GM04503 (cell line): ENCODE data around the gene EPB41L2.
"Not testable (repeated sequence)": the region's sequence is repeated elsewhere in the genome, so short reads cannot be mapped to it uniquely, and the experiment has no call there.

Experiments
- DNase-seq: peaks from one replicate; pipeline ENCODE4 v3.0.0-alpha.2; 2012; ENCODE audit warnings: low read depth

EPB41L2 gene

DNA sequence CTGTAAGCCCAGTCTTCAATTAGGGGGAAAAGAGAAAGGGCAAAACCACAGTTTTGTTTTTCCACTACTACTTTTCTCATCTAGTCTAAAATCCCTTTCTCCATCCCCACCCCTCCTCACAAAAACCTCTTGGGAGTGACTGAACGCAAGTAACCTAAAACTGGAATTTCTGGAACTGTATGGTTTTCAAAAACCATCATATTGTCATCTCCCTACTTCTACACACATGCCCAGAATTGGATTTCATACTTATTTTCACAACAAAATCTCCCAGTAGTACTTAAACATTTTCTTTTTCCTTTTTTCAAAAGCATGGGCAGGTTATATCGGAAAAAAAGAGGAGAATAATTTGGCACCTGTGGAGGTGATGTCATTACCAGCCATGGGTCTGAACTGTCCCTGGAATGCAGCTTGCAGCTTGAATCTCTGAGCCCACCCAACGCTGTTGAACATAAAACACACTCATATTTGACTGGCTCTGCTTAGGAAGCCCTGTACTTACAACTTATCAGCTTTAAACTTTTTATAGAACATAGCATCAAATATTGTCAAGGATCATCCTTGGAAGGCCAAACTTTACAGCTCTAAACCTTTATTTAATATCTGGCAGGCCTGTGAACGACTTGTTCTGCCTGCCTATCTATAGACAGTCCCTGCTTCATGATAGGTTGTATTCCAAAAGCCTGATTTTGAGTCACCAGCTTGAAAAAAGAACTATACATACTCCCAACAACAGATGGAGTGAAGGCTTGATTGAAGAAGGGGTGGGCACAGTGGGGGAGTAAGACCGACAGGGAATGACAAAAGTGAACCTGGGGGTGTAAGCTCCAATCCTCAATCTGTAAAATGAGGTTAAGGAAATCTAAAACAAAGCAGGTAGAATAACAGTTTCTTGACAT is 59.3 kb downstream of the EPB41L2 start:
- no peak for DNase-seq

DNA sequence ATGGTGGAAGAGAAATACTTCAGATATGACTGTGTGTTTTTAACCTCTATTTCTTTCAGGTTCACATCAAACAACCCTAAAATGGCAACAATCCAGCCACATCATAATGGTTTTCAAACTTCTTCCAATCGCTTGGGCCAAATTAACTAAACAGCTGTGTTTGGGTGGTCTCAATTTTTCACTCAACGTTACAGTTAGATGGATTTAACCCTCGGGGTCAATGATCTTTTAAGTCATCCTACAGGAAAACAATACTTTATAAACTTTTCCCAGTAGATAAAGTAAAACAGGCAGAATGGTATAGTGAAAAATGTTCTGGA is 60.4 kb downstream of the EPB41L2 start:
- no peak for DNase-seq

DNA sequence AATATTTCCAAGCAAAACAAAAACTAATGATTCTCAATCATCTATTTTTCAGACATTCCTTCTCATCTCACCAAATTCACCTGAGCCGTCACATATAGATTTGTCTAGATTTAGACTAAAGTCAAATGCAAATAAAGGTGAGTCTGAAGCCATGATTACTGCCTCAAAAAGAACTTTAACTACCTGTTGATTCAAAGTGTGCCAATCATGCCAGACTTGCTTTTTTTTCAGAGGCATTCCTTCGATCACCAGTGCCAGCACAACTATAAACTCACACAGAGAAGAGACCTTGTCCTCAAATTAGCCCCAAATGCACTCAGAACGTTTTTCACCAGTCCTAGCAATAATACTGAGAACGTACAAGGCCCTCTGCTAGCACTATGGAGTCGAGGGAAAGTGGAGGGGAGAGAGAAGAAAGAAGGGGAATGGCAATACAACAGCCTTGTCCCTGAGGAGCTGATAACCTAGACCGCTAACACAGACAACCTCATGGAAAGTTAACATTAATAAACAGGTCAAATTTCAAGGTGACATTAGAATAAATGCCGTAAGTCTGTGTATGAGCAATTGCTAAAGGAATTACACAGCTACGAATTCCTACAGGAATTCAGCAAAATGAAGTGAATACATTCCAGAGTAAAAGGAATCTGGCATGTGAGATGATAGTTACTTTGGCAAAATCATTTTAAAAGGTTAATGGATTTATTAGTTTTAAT is 60.9 kb downstream of the EPB41L2 start:
- no peak for DNase-seq

DNA sequence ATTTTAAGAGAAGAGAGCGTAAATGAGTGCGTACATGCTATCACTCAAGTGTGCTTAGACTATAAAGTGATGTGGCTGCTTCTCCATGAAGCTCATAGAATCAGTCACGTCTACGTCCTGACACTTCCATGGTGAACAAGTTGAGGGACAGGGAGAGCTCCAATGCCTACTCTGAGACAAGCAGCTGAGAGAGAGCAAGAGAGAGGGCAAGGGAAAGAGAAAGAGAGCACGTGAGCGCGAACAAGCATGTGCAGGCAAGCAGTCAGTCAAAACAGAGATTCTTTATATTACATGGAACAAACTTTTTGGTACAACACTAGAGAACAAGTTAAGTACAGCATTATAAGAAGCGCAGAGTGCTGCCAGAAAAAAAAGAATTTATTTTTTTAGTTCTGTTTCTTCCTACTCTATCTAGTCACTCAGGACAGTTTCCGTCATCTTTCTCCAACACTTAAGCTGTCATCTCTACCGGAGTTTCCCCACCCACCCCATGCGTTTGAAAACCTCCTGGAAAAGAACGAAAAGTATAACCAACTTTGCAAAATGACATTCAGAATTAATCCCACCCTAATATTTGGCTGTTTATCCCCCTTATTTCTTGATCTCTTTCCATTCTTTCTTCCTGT is 61.8 kb downstream of the EPB41L2 start:
- DNase-seq = no peak

DNA sequence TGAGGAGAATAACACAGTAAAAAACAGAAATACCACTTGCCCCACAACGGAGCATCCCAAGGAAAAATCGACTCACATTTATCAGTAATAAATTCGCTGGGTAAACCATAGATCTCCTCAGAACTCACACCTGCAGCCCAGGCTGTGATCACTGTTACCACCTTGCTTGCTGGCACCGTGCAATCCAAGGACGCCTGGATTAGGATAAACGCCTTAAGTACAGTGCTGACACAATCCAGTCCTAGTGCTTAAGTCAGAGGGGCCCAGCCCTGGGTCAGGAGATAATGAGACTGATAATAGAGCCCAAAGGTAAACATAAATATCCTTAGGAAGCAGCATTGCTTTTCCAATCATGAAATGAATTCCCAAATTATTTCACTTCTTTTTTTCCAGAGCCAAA is 62.5 kb downstream of the EPB41L2 start:
- DNase-seq = no peak

DNA sequence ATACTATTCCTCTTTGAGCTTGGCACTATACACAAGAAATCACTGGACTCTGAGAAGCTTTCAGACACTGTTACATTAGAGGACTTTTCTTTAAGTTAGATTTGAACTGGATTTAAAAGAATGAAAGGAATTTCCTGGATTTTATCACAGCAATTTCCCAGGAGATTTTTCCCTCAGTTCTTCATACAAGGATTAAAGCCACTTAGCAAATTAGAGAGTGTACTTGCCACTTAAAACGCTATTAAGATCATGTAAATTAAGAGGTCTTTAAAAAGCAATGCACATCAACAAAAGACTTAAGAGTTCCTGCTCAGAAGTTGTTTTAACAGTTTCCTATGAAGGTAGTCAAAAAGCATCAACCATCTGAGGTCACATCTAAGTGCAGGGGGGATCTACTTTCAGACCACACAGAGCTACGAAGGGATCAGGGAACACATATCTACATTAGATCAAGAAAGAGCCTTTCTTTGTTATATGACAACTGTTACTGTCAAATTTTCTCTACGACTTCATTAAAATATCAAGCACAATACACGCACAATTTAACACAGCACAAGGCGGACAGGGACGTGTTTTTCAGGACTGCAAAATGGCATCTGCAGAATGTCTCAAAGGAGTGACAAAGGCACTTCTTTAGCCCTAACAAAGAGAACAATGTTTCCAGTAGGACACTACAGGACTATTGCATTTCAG is 65.8 kb downstream of the EPB41L2 start:
- DNase-seq = peak; percentile 16

DNA sequence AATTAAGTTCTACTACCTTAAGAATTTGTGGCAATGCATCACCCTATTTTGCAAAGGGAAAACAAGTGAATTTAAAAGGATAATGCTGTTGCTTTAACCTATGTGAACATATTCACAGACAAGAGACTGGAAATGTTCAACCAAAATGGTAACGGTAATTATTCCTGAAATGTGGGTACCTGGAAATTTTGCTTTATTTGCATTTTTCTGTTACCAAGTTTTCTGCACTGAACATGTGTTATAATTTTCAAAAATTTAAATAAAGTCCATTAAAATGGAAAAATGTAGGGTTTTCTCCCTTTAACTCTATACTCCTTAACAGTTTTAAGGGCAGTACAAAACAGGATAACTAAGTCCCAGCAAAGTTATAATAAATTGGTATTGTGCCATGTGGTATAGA is 66.4 kb downstream of the EPB41L2 start:
- no peak for DNase-seq

DNA sequence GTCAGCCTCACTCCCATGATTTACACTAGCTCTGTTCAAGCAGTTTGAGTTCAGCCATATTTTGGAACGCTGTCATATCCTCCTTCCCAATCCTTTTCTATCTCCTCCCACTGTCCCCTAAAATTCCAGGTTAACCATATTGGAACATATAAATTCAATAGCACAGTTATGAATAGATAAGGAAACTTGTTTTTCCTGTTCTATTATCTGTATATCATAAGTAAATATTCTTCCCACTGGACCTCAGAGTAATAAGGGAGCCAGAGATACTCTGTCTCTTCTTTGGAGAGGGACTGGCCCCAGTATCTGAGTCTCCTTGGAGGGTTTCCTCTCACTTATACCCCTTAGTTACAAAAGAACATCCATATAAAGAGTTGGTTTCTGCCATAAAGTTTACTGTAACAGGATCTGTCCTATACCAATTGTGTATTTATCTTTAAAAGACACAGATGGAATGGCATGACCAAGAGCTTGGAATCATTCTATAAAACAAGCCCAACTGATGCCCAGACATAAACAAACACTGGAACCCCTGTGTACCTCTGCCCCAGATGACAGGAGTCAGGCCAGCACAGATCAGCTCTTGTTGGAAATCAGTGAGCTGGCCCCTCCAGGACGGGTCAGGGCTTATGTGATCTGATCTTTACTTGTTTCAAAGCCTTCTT is 67.1 kb downstream of the EPB41L2 start:
- no peak for DNase-seq

DNA sequence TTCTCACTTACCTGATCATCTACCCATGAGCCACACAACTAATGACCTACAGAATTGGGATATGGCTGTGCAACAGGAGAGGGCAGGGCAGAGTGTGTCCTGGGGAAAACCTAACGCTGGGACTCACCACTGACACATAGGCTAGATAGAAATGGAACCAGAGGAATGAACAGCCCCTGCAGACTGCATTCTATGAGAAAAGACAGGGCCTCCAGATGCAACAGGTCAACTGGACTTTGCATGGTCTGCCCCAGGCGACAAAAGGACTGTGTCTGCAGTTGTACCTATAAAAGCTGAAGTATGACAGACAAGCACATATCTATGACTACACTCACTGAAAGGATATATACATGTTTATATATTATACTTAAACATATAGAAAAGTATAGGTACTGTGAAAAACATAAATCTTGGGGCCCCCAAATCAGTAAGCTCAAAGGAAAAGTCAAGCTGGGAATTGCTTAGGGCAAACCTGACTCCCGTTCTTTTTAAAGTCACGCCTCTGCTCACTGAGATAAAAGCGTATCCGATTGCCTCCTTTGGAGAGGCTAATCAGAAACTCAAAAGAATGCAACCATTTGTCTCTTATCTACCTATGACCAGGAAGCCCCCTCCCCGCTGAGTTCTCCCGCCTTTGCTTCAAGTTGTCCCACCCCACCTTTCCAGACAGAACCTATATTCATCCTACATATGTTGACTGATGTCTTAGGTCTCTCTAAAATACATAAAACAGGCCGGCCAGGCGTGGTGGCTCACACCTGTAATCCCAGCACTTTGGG is 68.5 kb downstream of the EPB41L2 start:
- no peak for DNase-seq

DNA sequence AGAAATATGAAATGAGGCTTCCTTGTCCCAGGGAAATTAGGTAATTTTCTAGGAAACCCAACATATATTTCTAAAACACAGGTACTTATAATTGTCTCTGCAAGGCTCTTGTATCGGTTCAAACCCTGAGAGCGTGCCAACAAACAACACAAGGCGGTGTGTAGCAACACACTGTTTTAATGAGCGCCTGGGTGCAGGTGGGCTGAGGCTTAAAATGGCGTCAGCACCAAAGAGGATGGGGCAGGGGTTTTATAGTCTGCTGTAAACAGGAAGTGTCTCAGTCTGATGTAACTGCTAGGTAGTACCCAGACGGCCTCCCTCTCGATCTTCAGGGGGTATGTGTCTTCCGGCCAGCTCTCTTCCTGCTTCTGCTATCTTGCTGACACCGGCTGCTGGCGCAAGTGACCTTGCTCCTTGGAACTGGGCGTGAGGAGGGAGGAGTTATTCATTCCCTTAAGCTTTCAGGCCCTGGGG is 69.7 kb downstream of the EPB41L2 start:
- DNase-seq = no peak

DNA sequence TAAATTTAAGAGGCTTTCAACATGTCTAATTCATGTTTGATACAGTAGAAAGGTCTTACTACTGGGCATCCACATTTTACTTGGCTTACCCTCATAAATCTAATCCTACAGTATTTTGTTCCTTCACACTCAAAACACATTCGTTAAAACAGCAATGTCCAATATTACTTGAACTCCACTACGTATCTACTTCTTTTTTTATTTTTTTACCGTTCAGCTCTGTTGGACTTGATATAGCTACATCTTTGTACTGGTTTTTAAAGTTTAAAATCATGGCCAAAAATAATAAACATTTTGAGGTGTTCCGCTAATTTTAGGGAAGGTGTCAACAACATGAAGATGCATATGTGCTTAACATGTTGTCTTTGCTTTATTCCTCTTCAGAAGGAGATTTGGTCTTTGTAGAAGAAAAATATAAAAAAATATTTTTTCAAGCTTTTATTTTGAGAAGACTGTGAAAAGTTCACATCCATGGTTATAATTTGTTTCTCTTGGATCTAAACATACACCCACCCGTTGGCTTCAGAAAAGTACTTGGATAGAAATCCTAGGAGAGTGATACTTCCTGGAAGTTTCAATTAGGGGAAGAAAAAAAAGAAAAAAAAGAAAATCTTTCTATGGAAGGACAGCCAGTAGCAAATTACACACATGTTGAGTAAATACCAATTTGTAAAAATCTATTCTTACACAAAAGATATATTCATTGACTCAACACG is 71.5 kb downstream of the EPB41L2 start:
- no peak for DNase-seq

DNA sequence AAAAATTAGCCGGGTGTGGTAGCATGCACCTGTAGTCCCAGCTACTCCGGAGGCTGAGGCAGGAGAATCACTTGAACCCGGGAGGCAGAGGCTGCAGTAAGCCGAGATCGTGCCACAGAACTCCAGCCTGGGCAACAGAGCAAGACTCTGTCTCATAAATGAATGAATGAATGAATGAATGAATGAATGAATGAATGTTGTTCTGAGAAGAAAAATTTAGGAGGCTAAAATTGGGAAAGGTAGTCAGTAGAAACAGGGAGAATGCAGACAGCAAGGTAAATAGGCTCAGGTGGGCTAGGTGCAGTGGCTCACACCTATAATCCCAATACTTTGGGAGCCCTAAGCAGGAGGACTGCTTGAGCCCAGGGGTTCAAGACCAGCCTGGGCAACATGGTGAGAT is 75.5 kb downstream of the EPB41L2 start:
- DNase-seq = not testable (repeated sequence)

DNA sequence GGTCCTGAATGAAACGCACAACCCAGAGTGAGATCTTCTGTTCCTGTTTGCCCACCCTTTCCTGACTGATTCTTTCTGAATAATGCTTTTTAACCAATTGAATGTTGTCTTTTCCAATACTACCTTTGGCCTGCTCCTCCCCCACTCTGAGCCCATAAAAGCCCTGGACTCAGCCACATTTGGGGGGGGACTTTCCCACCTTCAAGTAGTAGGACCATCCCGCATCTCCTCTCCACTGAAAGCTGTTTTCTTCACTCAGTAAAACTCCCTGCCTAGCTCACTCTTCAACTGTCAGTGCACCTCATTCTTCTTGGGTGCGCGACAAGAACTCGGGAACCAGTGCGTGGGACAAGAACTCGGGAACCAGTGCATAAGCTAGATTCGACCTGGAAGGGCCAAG is 77.9 kb downstream of the EPB41L2 start:
- no peak for DNase-seq

DNA sequence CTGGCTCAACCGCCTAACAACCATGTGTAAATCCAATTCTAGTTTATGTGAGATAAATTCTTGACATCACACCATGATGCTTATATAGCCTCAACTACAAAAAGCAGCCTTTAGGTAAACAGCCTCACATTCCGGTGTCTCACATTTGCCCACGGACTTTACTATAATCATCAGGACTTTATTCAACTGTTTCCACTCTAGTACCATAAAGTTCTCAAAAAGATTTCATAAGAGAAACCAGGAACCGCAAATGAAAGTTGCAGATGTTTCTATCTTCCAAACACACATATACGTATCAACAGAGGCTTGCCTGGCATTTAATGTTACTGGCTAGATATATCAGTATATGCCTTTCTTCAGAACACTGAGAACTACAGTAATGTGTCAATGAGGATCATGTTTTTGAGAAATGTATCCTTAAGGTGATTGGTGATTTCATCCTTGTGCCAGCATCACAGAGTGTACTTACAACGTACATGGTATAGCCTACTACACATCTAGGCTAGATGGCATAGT is 80.0 kb downstream of the EPB41L2 start:
- no peak for DNase-seq

DNA sequence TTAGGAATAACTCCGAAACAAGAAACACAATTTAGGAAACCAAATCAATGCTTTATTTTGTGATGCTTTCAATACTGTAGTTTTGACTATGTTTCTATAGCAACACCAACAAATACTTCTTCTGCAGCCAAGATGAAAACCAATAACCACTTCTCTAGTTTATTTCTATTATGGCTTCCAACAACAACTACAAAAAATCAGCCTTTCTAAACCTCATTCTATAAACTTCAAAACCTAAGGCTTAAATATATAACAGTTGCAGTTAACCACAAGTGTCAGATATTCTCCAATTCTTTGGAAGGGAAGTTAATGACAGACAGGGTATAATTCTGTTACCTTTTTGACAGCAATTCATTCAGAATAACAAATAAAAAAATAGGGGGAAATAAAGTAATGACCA is 80.9 kb downstream of the EPB41L2 start:
- DNase-seq = no peak

DNA sequence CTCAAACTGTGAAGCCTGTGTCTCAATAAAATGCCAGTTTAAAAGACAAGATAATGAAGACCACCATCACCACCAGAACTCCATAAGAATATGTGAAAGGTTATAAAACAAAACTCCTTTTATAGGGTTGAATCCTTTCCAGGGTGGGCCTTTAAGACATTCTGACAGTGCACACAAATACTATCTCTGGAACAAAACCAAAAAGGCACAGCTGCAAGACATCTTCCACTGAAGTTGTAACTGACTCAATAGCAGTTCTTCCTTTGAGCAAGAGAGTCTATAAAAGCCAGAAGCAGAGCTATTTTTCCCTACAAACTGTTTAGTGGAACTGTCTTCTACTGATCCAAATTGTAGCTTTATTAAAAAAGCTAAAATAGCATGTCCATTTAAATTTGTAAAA is 81.6 kb downstream of the EPB41L2 start:
- no peak for DNase-seq

DNA sequence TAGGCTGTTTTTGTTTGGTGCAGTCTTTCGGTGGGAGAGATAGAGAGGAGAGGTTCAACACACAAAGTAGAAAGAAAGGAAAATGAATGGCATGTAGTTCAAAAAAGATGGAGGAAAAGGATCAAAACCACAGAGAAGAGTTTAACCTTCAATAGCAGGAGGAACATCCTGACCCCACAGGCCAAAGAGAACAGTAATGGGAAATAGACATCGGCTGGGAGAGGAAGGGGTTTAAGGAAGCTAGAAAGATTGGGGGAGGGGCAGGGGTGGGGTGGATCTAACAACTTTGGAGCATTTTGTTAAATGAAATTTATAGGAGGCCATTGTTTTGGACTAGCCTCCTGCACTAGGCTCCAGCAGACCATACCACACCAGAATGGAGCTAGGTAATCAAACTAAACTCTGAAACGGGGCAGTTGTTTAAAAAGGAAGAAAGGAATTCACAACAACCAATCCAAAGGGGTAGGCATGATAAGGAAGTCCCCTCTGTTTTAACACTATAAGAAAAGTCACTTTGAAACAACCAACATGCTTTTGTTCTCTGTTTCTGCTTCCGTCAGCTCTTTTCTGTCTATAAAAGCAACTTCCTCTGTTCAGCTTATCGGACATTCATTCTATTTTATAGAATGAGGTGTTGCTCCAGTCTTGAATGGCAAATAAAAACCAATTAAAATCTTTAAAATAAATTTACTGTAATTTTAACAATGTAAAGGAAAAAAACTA is 82.6 kb downstream of the EPB41L2 start:
- no peak for DNase-seq

DNA sequence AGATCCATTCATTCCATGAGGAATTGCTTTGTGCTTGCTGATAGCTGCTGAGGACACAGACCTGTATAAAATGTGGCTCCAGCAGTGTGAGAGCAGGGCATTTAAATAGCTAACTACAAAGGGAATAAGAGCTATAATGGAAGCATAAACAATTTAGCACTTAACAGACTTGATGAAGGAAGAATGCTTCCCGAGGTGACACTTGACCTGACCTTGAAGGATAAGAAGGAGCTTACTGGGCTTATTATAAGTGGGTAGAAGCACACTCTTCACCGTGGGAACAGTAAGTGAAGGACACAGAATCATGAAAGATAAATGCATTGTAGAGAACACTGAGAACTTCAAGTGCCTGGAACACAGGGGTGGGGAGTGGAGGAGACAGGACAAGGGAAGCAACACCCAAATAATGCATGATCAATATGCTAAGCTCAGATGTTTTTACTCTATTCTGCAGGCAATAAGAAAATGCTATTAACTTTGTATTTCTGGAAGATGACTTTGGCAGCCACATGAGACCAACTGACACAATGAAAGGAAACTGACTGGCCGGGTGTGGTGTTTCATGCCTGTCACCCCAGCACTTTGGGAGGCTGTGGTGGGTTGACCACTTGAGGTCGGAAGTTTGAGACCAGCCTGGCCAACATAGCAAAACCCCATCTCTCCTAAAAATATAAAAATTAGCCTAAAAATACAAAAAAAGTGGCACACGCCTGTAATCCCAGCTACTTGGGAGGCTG is 84.2 kb downstream of the EPB41L2 start:
- DNase-seq = no peak

DNA sequence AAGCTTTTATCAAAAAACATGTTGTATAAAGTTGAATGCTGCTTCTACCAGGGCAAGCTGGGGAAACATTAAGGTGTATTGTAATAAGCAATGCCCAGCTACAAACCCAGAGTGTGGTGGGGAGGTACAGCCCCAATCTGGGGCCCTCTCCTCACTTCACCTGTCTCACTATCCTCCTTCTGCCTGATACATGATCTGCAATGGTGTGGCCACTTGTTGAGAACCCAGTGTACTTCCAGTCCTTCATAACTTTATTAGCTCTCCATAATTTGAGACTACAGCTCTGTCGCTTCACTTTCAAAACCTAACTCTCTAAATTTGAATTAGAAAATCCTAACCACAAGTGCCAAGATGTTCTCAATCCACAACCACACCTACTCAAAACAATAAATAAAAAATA is 84.9 kb downstream of the EPB41L2 start:
- DNase-seq = no peak
